OCI-M1 (cell line): ENCODE results near the gene PSMB8.
"Not testable (repeated sequence)": the region's sequence is repeated elsewhere in the genome, so short reads cannot be mapped to it uniquely, and the experiment has no call there.

Experiments used
- DNase-seq: peaks from one replicate; lab custom pipeline; 2025; lab: John Stamatoyannopoulos, UW

Gene PSMB8

GRCh38 chr6:32836873-32837272 is 7.0 kb downstream of the PSMB8 start:
- no peak for DNase-seq

- no peak for DNase-seq
Observed at GRCh38 chr6:32835167-32835893, 8.5 kb downstream of the PSMB8 start.

GRCh38 chr6:32833664-32834063 is 10.2 kb downstream of the PSMB8 start:
- no peak for DNase-seq

- no peak for DNase-seq
Observed at GRCh38 chr6:32832535-32832934, 11.3 kb downstream of the PSMB8 start.

- DNase-seq, result no peak
Observed at GRCh38 chr6:32830936-32831335, 12.9 kb downstream of the PSMB8 start.

GRCh38 chr6:32830017-32830416 is 13.8 kb downstream of the PSMB8 start:
- DNase-seq, result no peak

GRCh38 chr6:32829495-32829894 is 14.4 kb downstream of the PSMB8 start:
- DNase-seq, result no peak

GRCh38 chr6:32827025-32827424 is 16.8 kb downstream of the PSMB8 start:
- no peak for DNase-seq

- DNase-seq, result peak; percentile 53
Observed at GRCh38 chr6:32825966-32826365, 17.9 kb downstream of the PSMB8 start.

GRCh38 chr6:32819729-32820128 is 24.1 kb downstream of the PSMB8 start:
- DNase-seq, result peak; percentile 34

- DNase-seq, result no peak
Observed at GRCh38 chr6:32818867-32819266, 25.0 kb downstream of the PSMB8 start.

GRCh38 chr6:32816746-32817204 is 27.1 kb downstream of the PSMB8 start, which contains the start of gene HLA-DOB:
TSS of gene HLA-DOB (minus strand) at chr6:32817002. CDS start at chr6:32816951, 51 bp downstream.
- DNase-seq, result no peak

GRCh38 chr6:32815996-32816395 is 27.9 kb downstream of the PSMB8 start:
- no peak for DNase-seq

GRCh38 chr6:32815115-32815514 is 28.7 kb downstream of the PSMB8 start:
- DNase-seq, result no peak

- DNase-seq, result no peak
Observed at GRCh38 chr6:32814145-32814544, 29.7 kb downstream of the PSMB8 start.

- DNase-seq, result no peak
Observed at GRCh38 chr6:32809171-32809570, 34.7 kb downstream of the PSMB8 start.

- no peak for DNase-seq
Observed at GRCh38 chr6:32807020-32807580, 36.7 kb downstream of the PSMB8 start.

GRCh38 chr6:32805404-32805803 is 38.4 kb downstream of the PSMB8 start:
- not testable (repeated sequence) for DNase-seq

GRCh38 chr6:32803416-32803815 is 40.4 kb downstream of the PSMB8 start:
- DNase-seq, result peak; percentile 55

- DNase-seq, result no peak
Observed at GRCh38 chr6:32799740-32800139, 44.1 kb downstream of the PSMB8 start.

- DNase-seq, result peak; percentile 30
Observed at GRCh38 chr6:32799168-32799567, 44.7 kb downstream of the PSMB8 start.

- DNase-seq, result peak; percentile 89
Observed at GRCh38 chr6:32796848-32797776, 46.7 kb downstream of the PSMB8 start.

- peak; percentile 74 for DNase-seq
Observed at GRCh38 chr6:32794510-32794909, 49.3 kb downstream of the PSMB8 start.
